HUES64 (cell line): ENCODE measurements around the gene ERICH2. TPM values are rescaled to one million over a fixed set of nuclear protein-coding genes. Genes with fewer than 3 reads are reported as not detected.
"Not testable (repeated sequence)": the region's sequence is repeated elsewhere in the genome, so short reads cannot be mapped to it uniquely, and the experiment has no call there.

Experiments
- H3K27ac ChIP-seq: 2 replicates; pipeline ENCODE4 v1.7.0; 2013; ENCODE audit warnings: low read depth, low read length, inconsistent platforms
- H3K27me3 ChIP-seq: 2 replicates; pipeline ENCODE4 v1.6.1; 2013; ENCODE audit warnings: mild to moderate bottlenecking, low read length; ENCODE audit not compliant: insufficient read depth
- H3K36me3 ChIP-seq: 2 replicates; pipeline ENCODE4 v1.6.1; 2013; ENCODE audit warnings: mild to moderate bottlenecking, low read length; ENCODE audit not compliant: insufficient read depth
- H3K4me1 ChIP-seq: 2 replicates; pipeline ENCODE4 v1.6.1; 2013; ENCODE audit warnings: mild to moderate bottlenecking, low read length, moderate library complexity; ENCODE audit not compliant: insufficient read depth
- H3K4me3 ChIP-seq: 2 replicates; pipeline ENCODE4 v1.5.1; 2013; ENCODE audit warnings: mild to moderate bottlenecking, low read length, moderate library complexity
- H3K9ac ChIP-seq: 2 replicates; pipeline ENCODE4 v1.6.1; 2013; ENCODE audit warnings: mild to moderate bottlenecking, low read depth, low read length
- H3K9me3 ChIP-seq: 2 replicates; pipeline ENCODE4 v1.6.1; 2013; ENCODE audit warnings: low read depth, low read length; ENCODE audit not compliant: insufficient read depth
- WGBS: fragments of 150-250, 120-280 bp; methylation state at CpG from one replicate; pipeline ENCODE4 v1.1.7; 2013; ENCODE audit warnings: missing lambda C conversion rate; 5-methylcytosine and 5-hydroxymethylcytosine counted together
- polyA plus RNA-seq, 2 experiments: library from polyadenylated mRNA; stranded (reverse); fragments of 50-300 nt; gene quantifications; one replicate each; pipeline ENCODE4 v1.2.3, GENCODE V29; 2013

ERICH2 gene, protein sequence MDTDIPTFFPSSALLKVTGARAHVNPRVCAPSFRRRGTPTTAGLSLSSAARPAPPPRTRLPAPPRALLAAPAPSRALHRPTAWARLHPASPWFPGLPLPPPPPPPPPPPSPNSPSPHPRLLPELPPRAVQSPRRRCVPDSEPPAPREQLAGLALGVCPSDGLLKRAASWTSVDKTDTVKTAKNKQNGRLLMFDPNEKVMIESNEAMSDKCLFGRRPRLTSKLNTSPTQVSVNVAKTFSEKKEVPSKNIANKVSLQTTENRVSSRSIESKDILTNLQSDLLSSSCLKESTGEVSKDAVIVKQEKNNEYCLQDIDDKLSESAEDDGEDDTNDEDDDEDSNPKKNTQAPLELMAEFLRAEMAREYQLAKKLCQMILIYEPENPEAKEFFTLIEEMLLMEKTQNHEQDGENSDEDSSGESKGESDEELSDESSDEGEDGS
- 3.5 TPM for polyA plus RNA-seq (2013, experiment 1 of 2)
- polyA plus RNA-seq (2013, experiment 2 of 2), result 3.7 TPM

DNA sequence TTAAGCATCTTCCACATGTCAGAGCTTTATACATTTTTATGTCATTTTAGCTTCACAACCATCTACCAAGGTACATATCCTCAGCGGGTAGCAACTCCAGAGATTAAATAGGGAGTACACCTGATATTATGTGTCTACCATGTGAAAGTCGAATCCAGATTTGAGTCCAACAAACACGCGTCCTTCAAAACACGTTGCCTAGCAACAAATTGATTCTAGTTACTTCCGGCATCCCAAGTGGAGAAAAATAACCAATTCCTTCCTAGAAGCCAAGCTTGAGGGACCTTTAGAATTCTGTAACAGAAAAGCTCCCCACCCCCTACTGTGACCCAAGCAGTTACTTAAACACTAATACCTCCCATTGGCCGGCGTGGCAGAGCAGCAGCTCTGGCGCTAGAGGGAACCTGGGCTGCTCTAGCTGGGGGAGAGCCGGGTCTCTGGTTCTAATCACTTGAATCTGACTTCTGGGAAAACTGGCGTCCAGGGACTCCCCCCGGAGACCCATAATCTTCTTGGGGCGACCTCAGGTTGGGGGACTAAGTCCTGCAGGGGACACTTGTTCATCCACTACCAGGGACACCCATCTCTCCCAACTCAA lies at the start of gene ERICH2:
Gene ERICH2, plus strand, starts transcription at position 371 of the 598 bp plus-strand sequence. CDS start 304 bp downstream, outside the sequence.
- H3K9me3 ChIP-seq, result no peaks in the 10 kb centered on the region
- H3K27ac ChIP-seq, result peak within 1 kb of the TSS; percentile 99
- H3K4me1 ChIP-seq, result peaks cover 42% of the 10 kb centered on the region
- H3K9ac ChIP-seq, result peak within 1 kb of the TSS; percentile 79
- peaks cover 3% of the 10 kb centered on the region; the same call in 1 of the 2 replicates for H3K27me3 ChIP-seq
- H3K4me3 ChIP-seq, result peak within 1 kb of the TSS; percentile 91
- WGBS, result 16% methylated on average over 13 of the region's 13 CpGs
- no peaks in the 10 kb centered on the region for H3K36me3 ChIP-seq

DNA sequence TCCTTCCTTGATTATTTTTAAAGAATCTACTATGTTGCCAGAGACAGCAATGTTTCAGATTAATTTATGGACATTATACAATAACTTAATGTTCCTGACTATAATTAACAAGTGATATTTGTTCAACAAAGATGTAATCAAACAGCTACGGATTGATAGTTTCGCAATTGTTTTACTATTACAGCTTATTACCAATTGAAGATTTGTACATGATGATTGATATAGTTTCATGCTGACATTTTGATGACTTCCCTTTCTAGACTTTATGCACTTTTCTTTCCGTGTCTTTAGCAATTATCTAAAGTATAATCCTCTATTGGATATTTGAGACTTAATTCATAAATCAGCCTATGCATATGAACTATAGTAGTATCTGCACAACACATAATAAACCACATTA lies 48.5 kb upstream of the ERICH2 start:
- Histone ChIP-seq H3K4me1 (peaks cover 18% of the 10 kb centered on the region), H3K36me3 (peaks cover 4% of the 10 kb centered on the region; the same call in 1 of the 2 replicates), H3K27ac (no peak overlapping the region), H3K4me3 (no peak overlapping the region), H3K9ac (no peak overlapping the region), H3K9me3 (no peaks in the 10 kb centered on the region), H3K27me3 (peaks cover 45% of the 10 kb centered on the region)
- WGBS, result 89% methylated on average over 2 of the region's 3 CpGs

DNA sequence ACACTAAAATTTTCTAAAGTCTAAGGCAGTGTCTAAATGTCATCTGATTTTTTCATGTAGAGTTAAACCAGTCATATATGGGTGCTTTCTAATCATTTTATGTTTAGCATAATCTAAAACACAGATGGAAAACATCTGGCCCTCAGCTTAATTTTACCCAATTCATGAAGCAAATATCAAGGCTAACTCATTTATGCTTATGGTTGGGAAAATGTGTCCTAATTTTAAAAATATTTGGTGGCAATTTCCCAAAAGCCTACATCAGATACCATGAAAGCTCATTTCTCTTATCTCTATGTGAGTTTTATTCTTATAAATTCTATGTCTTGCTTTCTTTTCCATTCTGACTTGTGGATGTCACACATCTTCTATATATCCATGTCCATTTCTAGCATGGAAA lies 47.9 kb upstream of the ERICH2 start:
- no peak overlapping the region for H3K9ac ChIP-seq
- H3K4me3 ChIP-seq, result no peak overlapping the region
- H3K27me3 ChIP-seq, result peaks cover 39% of the 10 kb centered on the region
- no peak overlapping the region for H3K27ac ChIP-seq
- H3K4me1 ChIP-seq, result peaks cover 18% of the 10 kb centered on the region
- peaks cover 4% of the 10 kb centered on the region; the same call in 1 of the 2 replicates for H3K36me3 ChIP-seq
- H3K9me3 ChIP-seq, result no peaks in the 10 kb centered on the region

DNA sequence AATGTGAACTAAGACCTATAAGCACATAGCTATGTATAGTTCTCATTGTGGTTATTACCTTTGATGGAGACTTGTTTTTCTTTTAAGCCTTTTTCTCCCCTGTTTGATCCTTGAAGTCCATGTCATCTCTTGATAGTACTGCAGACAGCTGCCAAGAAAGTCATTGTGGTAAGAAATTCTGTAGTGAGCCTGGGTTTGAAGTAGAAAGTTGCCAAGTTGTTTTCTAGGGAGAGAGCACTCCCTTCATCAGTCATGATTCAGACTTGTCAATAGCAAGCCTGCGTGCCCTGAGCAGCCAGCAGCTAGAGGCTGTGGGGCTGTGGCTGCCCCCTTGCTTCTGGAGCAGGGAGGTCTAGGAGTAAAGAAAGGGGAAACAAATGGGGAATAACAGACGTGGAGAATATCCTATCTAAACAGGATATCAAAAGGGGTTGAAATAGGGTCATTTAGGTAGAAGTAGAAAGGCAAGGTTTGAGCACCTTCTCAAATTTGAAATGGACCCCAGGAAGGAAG lies 46.7 kb upstream of the ERICH2 start:
- H3K9me3 ChIP-seq, result 0 out of 2 replicates have a peak, but pooled peaks cover under 1% of the 10 kb centered on the region
- H3K9ac ChIP-seq, result no peak overlapping the region
- no peak overlapping the region for H3K27ac ChIP-seq
- peaks cover 12% of the 10 kb centered on the region for H3K4me1 ChIP-seq
- H3K27me3 ChIP-seq, result peaks cover 27% of the 10 kb centered on the region
- H3K4me3 ChIP-seq, result no peak overlapping the region
- peaks cover 4% of the 10 kb centered on the region; the same call in 1 of the 2 replicates for H3K36me3 ChIP-seq
- 50% methylated on average over 2 of the region's 2 CpGs for WGBS

DNA sequence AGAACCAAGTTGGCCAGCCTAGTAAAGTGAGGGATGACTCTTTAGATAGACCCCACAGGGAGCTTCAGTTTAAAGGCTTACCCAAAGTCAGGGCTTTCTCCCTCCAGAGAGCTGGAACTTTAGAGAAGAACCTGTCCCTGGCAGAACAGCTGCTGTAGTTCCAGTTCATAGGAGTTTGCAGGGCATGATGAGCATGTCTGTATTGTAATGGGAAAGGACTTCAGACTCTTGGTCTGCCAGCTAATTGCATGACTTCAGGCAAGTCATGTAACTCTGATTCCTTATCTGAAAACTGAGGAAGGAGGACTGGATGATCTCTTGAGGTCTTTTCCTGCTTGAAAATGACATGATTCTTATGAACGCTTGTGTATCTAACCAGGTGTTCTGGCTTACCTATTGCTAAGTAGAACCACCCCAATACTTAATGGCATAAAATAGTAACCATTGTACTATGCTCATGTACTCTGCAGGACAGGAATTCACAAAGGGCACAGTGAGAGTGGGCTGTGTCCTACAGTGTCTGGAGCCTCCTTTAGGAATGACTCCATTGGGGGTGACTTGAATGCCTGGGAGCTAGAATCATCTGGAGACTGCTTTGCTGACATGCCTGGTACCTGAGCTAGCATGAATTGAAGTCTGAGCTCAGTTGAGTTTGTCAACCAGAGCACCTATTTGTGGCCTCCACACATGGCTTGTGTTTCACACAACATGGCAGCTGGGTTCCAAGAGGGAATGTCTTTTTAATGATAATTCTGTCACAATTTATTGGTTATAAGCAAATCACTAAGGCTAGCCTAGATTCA lies 36.2 kb upstream of the ERICH2 start:
- Histone ChIP-seq H3K36me3 (0 out of 2 replicates have a peak, but pooled peaks cover 2% of the 10 kb centered on the region), H3K4me1 (no peaks in the 10 kb centered on the region), H3K4me3 (no peak overlapping the region), H3K9me3 (no peaks in the 10 kb centered on the region), H3K27me3 (no peaks in the 10 kb centered on the region), H3K27ac (no peak overlapping the region), H3K9ac (no peak overlapping the region)
- WGBS, result 94% methylated on average over 1 of the region's 1 CpG

DNA sequence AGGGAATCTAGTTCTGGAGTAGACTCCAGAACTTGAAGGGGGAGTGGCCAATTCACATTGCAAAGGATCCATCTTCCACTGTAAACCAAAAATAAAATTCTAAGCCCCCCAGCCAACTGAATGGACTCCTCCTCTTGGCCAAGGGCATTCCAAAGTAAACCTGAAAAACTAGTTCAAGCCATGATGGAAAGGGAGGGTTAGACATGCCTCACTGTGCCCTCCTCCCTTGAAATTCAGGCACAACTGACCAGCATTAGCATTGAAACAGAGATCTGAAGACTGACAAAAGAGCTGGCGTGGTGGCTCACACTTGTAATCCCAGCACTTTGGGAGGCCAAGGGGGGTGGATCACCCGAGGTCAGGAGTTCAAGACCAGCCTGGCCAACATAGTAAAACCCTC lies 35.6 kb upstream of the ERICH2 start:
- H3K27me3 ChIP-seq, H3K9ac ChIP-seq, H3K4me3 ChIP-seq, H3K4me1 ChIP-seq, H3K27ac ChIP-seq, H3K9me3 ChIP-seq, H3K36me3 ChIP-seq: not testable (repeated sequence)
- WGBS, result 87% methylated on average over 2 of the region's 2 CpGs

DNA sequence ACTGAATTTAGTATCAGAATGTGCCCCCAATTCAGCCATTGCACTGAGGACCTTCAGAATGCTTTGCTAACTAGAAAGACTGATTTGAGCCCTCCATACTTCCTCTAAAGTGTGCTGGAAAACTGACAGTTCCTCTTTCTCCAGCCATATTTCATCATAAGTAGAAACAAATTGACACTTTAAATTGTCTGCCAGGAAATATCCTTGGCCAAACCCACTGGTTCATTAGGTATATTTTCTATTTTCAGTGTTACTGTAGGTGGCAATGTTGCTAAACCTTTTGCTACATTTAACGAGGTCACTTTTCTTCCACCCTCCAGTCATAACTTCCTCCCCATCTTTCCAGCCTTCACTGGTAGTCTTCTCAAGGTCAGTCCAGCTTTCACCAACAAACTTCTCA lies 33.5 kb upstream of the ERICH2 start:
- H3K9ac ChIP-seq, result no peak overlapping the region

DNA sequence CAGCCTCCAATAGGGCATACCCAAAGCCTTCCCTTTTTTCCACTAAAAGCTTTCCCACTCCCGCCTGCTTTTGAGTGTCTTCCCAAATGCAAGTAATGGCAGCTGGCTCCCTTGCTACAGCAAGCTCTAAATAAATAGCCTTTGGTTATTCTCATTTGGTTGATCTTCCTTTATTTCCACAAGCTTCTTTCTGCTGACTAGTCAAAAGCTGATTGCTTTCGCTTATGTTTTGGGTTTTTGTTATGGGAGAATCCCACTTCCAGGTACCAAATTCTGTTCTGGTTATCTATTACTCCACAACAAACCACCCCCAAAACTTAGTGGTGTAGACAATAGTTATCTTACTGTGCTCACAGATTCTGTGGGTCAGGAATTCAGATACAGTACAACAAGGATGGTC lies 32.8 kb upstream of the ERICH2 start:
- Histone ChIP-seq H3K4me1 (no peaks in the 10 kb centered on the region), H3K27ac (no peak overlapping the region), H3K4me3 (no peak overlapping the region), H3K36me3 (no peaks in the 10 kb centered on the region), H3K9me3 (no peaks in the 10 kb centered on the region), H3K9ac (no peak overlapping the region), H3K27me3 (no peaks in the 10 kb centered on the region)
- 92% methylated on average over 1 of the region's 2 CpGs for WGBS

More for the DNA sequence above, 33.5 kb upstream of the ERICH2 start:
- H3K4me1 ChIP-seq, result no peaks in the 10 kb centered on the region
- H3K36me3 ChIP-seq, result no peaks in the 10 kb centered on the region
- no peaks in the 10 kb centered on the region for H3K9me3 ChIP-seq
- no peak overlapping the region for H3K27ac ChIP-seq
- no peaks in the 10 kb centered on the region for H3K27me3 ChIP-seq
- 65% methylated on average over 1 of the region's 1 CpG for WGBS
- no peak overlapping the region for H3K4me3 ChIP-seq

DNA sequence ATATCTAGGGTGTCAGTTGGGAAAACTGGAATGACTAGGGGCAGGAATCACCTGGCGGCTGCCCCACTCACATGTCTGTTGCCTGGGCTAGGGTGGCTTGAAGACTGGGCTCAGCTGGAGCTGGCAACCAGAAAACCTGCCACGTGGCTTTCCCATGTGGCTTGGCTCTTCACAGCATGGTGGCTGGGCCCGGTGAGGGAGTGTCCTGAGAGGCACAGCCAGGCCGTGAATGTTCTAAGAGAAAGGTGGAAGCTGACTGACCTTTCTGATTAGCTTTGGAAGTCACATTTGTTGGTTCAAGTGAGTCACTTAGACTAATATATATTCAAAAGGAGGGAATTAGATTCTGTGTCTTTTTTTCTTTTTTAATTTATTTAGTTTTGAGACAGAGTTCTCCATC lies 32.4 kb upstream of the ERICH2 start:
- Histone ChIP-seq H3K27ac (no peak overlapping the region), H3K4me1 (no peaks in the 10 kb centered on the region), H3K4me3 (no peak overlapping the region), H3K9ac (no peak overlapping the region), H3K9me3 (no peaks in the 10 kb centered on the region), H3K36me3 (no peaks in the 10 kb centered on the region), H3K27me3 (no peaks in the 10 kb centered on the region)
- WGBS, result 89% methylated on average over 4 of the region's 4 CpGs

DNA sequence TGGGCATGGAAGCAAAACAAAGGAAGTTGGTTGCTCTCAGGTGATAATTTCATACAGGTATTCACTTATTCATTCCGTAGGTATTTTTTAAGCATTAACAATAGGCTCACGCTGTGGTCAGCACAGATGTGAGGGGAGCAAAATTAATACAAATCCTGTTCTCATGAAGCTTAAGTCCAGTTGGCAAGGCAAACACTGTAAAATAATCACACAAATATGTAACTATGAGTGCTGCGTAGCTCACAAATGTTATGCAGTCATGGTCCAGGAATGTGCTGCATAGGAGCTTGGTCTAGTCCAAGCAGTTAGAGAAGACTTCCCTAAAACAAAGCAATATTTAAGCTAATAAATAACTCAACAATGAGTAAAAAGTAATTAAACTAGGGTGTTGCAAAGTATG lies 31.1 kb upstream of the ERICH2 start:
- H3K4me1 ChIP-seq, result no peaks in the 10 kb centered on the region
- H3K27me3 ChIP-seq, result no peaks in the 10 kb centered on the region
- 97% methylated on average over 3 of the region's 3 CpGs for WGBS
- H3K36me3 ChIP-seq, result no peaks in the 10 kb centered on the region
- no peaks in the 10 kb centered on the region for H3K9me3 ChIP-seq
- no peak overlapping the region for H3K9ac ChIP-seq
- H3K27ac ChIP-seq, result no peak overlapping the region
- H3K4me3 ChIP-seq, result no peak overlapping the region
